ENCODE measurements around the gene GPR61.

DNA sequence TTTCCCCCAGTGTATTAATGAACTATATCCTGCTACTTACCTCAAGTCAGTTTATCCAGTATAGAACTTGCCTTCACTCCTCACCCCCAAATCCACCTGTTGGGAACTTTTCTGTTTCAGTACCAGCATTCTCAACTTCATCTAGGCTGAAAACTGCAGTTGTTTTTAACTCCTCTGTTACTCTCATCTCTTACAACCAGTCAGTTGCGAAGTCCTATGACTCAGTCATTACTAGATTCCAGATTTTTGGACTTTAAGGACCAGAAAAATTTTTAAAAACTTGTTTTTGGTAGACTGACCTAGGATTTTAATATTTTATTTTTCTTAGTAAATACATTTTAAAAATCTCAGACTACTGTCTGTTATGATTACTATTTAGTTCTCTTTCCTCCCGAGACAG, 16.9 kb downstream of the GPR61 start:
- TF ChIP-seq, protein P1, sequence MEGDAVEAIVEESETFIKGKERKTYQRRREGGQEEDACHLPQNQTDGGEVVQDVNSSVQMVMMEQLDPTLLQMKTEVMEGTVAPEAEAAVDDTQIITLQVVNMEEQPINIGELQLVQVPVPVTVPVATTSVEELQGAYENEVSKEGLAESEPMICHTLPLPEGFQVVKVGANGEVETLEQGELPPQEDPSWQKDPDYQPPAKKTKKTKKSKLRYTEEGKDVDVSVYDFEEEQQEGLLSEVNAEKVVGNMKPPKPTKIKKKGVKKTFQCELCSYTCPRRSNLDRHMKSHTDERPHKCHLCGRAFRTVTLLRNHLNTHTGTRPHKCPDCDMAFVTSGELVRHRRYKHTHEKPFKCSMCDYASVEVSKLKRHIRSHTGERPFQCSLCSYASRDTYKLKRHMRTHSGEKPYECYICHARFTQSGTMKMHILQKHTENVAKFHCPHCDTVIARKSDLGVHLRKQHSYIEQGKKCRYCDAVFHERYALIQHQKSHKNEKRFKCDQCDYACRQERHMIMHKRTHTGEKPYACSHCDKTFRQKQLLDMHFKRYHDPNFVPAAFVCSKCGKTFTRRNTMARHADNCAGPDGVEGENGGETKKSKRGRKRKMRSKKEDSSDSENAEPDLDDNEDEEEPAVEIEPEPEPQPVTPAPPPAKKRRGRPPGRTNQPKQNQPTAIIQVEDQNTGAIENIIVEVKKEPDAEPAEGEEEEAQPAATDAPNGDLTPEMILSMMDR (IDR thresholded peaks at IDR 0.05): no peak
- no peak for TF ChIP-seq EP300 (IDR thresholded peaks at IDR 0.05)

Measured in tibial nerve (tissue), 4 donors.